ENCODE data around the gene CIAO2A.
A peak's percentile ranks its signal among the peaks of the same experiment; 100 is the strongest.
"Not testable (repeated sequence)": the region's sequence is repeated elsewhere in the genome, so short reads cannot be mapped to it uniquely, and the experiment has no call there.

CIAO2A gene

GRCh38 chr15:64070965-64071851, 22.4 kb downstream of the CIAO2A start:
- no peak for DNase-seq

GRCh38 chr15:64070106-64070505, 23.5 kb downstream of the CIAO2A start:
- no peak for DNase-seq

GRCh38 chr15:64068133-64068532, 25.5 kb downstream of the CIAO2A start:
- no peak for DNase-seq

DNA sequence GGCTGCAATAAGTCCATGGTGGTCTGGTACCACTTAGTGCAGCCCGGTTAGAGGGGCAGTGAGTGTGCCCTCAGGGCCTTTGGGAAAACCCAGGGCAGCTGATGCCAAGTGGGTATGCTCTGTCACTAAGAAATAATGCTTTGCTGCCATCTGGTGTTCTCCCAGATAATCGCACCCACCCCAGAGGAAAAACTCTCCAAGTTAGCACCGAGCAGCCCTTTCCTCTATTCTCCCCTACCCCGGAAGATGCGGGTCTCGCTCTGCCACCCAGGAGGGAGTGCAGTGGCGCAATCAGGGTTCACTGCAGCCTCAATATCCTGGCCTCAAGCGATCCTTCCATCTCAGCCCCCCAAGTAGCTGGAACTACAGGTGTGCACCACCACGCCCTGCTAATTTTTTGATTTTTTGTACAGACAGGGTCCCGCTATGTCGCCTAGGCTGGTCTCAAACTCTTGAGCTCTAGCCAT, 26.0 kb downstream of the CIAO2A start:
- peak; percentile 52 for DNase-seq

- DNase-seq = no peak
Measured at GRCh38 chr15:64066451-64066850, 27.2 kb downstream of the CIAO2A start.

DNA sequence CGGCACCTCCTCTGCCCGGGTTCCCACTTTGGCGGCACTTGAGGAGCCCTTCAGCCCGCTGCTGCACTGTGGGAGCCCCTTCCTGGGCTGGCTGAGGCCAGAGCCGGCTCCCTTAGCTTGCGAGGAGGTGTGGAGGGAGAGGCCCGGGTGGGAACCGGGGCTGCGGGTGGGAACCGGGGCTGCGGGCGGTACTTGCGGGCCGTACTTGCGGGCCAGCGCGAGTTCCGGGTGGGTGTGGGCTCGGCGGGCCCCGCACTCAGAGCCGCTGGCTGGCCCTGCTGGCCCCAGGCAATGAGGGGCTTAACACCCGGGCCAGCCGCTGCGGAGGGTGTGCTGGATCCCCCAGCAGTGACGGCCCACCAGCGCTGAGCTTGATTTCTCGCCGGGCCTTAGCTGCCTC, 32.9 kb downstream of the CIAO2A start:
- no peak for DNase-seq

DNA sequence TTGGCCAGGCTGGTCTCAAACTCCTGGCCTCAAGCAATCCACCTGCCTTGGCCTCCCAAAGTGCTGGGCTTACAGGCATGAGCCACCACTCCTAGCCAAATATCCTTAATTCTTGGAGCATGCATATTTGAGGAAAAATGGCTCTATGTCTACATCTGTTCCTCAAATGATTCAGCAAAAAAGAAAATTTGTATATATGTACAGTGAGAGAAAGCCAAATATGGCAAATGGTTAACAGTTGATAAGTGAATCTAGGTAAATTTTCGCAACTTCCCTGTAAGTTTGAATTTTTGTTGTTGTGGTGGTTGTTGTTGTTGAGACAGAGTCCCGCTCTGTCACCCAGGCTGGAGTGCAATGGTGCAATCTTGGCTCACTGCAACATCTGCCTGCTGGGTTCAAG, 34.5 kb downstream of the CIAO2A start:
- DNase-seq = not testable (repeated sequence)

DNA sequence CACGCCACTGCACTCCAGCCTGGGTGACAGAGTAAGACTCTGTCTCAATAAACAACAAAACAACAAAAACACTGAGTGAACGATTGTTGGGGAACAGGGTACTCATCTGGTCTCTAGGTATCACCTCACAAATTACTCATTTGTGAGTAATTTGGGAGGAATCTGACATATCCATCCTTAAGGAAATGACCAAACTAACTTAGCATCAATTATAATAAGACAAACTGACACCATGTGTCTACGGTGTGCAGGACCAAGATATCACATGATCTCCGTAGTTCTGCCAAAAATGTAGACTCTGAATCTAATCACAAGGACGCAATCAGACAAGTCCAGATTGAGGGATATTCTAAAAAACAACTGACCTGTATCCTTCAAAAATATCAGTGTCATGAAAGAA, 35.4 kb downstream of the CIAO2A start:
- no peak for DNase-seq

- not testable (repeated sequence) for DNase-seq
Measured at GRCh38 chr15:64053674-64054073, 40.0 kb downstream of the CIAO2A start.

DNA sequence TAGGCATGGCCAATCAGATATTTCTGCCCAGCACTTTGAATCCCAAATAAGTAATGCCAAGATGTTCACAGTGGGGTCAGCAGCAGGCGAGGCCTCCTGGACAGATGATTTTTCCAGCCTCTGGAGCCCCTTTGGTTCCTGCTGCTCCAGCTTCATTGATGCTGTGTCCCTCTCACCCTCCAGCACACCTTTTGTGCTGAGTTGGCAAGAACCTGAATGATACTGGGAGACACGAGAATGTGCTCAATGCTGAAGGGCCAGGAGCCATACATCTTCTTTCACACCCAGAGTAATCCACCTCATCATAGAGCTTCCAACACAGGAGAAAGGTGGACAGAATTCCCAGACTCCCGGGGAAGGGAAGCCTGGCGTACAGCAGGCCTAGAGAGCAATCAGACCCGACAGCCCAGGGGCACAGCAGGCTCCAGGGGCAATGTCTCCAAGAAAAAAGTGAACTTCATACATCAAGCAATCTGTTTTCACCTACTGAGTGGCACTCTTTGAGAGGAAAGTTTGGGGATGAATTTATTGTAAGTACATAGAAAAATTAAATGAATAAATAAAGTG, 40.6 kb downstream of the CIAO2A start:
- no peak for DNase-seq

- no peak for DNase-seq
Measured at GRCh38 chr15:64051407-64052259, 42.0 kb downstream of the CIAO2A start.

DNA sequence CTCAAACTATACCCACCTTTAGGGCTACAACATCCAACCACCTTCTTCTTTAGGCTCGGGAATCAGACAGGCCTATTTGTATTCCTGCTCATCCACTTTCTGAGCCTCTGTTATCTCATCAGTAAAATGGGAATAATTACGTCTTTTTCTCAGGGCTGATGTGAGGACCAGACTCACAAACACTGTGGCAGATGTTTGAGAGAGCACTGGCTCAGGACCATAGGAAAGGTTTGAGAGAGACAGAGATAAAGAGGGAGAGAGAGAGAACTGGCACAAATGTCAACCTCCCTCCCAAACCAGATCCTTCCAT, 42.6 kb downstream of the CIAO2A start:
- no peak for DNase-seq

DNA sequence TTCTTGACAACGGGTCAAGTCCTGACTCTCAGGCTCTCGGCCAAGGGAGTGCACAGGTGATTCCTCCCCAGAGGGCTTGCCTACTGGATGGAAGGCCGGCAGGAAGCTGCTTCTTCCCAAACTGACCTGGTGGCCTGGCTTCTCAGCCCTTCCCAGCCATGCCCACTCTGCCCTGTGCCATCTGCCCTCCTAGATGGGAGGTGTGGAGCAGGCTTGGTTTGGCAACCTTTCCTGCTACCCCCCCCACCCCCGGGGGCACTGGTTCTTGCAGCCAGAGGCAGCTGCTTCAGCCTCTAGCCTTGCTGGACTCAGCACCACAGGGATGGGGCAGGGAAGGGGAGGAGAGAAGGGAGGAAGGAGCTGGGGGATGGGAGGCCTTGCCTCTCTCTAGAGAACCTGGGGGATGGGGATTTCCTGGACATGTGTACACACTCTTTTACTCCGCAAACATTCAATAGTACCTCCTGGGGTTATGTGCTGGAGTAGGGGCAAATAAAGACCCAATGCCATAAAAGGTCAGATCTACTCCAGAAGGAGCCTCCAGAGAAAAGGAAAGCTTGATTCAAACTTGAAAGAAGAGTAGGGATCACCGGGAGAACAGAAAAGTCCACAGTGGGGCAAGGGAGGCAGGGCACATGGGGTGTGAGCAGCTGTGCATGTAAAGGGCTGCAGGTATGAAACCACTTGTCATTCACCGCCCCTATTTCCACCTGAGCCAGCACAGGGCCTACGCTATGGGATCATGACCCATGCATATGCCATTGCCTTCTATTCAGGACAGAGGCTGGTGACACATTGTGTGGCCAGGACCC, 43.2 kb downstream of the CIAO2A start:
- no peak for DNase-seq

DNA sequence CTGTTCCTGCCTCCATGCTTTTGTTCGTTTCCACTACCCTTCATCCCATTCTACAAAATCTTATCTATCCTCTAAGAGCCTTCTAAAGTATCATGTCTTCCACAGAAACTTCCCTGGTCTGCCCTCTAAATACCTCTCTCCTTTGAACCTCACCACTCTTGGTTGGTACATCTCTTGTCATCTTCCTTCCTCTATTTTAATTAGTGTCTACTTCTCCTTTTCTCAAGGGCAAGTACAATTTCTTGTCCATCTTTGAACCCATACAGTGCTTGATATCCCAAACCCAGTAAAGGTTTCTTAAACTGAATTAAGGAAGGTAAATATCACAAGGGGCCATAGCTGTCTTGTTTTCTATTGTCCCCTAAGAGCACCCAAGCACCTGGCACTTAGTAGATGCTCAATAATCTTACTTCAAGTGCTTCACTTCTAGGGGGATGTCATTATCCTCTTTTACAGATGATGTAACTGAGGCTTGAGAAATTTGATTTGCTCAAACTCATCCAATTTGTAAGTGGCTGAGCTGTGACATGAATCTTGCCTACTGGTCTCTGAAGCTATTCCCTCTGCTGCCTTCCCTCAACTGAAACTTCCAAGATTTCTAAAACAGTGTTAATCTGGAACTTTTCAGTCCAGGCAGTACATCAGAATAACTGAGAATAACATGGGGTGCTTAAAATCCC, 44.7 kb downstream of the CIAO2A start:
- DNase-seq = no peak

- DNase-seq = peak; percentile 71
Measured at GRCh38 chr15:64046421-64047153, 47.1 kb downstream of the CIAO2A start, which contains the start of gene DAPK2. TSS of gene DAPK2 (minus strand) at chr15:64046485. CDS start at chr15:64040261, 6,224 bp downstream.

GRCh38 chr15:64045774-64046420, 47.7 kb downstream of the CIAO2A start:
- peak; percentile 58 for DNase-seq

DNA sequence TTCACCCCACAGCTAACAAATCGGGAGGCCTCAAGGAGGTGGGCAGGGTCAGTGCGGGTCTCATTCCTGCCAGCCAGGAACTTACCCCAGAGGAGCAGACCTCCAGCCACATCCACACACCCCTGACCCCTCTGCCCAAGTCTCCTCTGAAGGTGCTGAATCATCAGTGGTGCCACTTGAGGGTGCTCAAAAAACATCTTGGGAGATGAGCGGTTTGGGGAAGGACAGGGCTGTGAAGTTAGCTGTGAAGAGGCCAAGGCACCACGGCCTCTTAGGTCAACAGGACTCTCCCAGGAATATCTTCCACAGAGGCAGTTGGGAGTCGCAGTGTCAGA, 48.6 kb downstream of the CIAO2A start:
- peak; percentile 19 for DNase-seq

GRCh38 chr15:64044300-64045100, 49.1 kb downstream of the CIAO2A start:
- DNase-seq = no peak

DNA sequence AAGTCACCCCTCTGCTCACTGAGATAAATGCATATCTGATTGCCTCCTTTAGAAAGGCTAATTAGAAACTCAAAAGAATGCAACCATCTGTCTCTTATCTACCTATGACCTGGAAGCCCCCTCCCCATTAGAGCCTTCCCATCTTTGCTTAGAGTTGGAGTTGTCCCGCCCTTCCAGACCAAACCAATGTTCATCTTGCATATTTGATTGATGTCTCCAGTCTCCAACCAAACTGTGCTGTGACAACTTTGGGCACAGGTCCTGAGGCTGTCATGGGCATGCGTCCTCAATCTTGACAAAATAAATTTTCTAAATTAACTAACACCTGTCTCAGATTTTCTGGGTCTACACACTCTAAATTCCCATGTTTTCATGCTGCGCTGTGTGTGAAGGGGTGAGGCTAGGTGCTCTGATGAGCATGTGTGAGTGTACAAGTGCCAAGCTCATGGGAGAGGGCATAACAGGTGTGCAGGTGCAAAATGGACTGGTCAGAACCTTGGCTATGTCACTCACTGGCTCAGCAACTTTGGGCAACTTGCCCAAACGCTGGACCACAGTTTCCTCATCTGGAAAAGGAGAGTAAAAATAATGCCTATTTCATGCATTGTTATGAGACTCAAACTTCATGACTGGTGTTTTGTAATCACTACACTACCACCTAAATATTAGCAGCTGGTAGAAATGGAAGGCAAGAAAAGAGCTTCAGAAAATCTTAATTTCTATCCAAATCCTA, 54.6 kb downstream of the CIAO2A start:
- no peak for DNase-seq

Measured in NK-92 treated with Interleukin-12 subunit alpha and Interleukin-12 subunit beta, amount 100 ng/mL, for 24 hours (cell line).